NT2/D1 (cell line): Measurements from ENCODE around the gene DMRTC2.

Experiments used
- DNase-seq: peaks from one replicate; pipeline ENCODE4 v3.0.0-alpha.2; 2011; ENCODE audit warnings: low read depth, low spot score
- H3K27me3 ChIP-seq: 2 replicates; pipeline ENCODE4 v1.6.0; 2011; ENCODE audit warnings: mild to moderate bottlenecking; ENCODE audit not compliant: insufficient read length, insufficient read depth
- H3K36me3 ChIP-seq: 2 replicates; pipeline ENCODE4 v1.6.1; 2011; ENCODE audit warnings: mild to moderate bottlenecking, low read length, mixed read lengths; ENCODE audit not compliant: insufficient read depth, insufficient read length
- H3K4me1 ChIP-seq: 2 replicates; pipeline ENCODE4 v1.5.1; 2011; ENCODE audit not compliant: insufficient read depth, insufficient read length
- H3K4me3 ChIP-seq: 2 replicates; pipeline ENCODE4 v1.5.1; 2011; ENCODE audit warnings: low read depth; ENCODE audit not compliant: insufficient read length
- H3K9ac ChIP-seq: 2 replicates; pipeline ENCODE4 v1.6.0; 2011; ENCODE audit warnings: low read depth; ENCODE audit not compliant: insufficient read length
- H3K9me3 ChIP-seq: 2 replicates; pipeline ENCODE4 v1.5.1; 2011; ENCODE audit warnings: mild to moderate bottlenecking, low read length; ENCODE audit not compliant: insufficient read depth
- SUZ12 ChIP-seq: IDR thresholded peaks from 2 replicates; pipeline ENCODE4 v1.6.1; 2011; ENCODE audit not compliant: insufficient read length, insufficient read depth; ENCODE audit errors: extremely low read depth
- YY1 ChIP-seq: IDR thresholded peaks from 2 replicates; pipeline ENCODE4 v1.6.1; 2011; ENCODE audit not compliant: insufficient read length, insufficient read depth
- ZNF274 ChIP-seq: IDR thresholded peaks from 2 replicates; pipeline ENCODE4 v1.6.1; 2011; ENCODE audit warnings: mild to moderate bottlenecking, low read depth, low read length

The DMRTC2 gene

DNA sequence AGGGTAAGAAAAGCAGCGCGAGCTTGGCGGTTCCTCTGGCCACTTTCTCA lies at the start of gene DMRTC2:
Gene DMRTC2 (plus strand): TSS at position 42 of the 50 bp plus-strand sequence. CDS start 2,387 bp downstream, outside the sequence.
- Histone ChIP-seq H3K9ac (no peak within 1 kb of the TSS), H3K27me3 (no peaks in the 10 kb centered on the region), H3K36me3 (no peaks in the 10 kb centered on the region), H3K4me3 (no peak within 1 kb of the TSS), H3K4me1 (no peaks in the 10 kb centered on the region), H3K9me3 (no peaks in the 10 kb centered on the region; the same call in 1 of the 2 replicates)
- TF ChIP-seq YY1 (no peak), ZNF274 (no peak), SUZ12 (no peak)
- DNase-seq = no peak

DNA sequence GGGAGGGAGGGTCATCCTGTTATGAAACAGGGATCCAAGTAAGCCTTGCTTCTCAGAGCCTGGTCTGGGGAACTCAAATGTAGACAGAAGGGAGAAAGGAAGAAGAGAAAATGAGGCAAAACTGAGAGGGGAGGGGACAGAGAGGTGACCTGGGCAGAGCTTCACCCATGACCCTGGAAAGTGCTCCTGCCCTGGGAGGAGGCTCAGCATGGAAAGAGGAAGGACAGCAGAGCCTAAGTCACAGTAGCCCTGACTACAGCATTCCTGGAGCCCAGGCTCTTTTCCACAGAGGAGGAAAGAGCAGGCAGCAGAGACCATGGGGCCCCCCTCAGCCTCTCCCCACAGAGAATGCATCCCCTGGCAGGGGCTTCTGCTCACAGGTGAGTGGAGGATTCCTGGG lies 48.5 kb upstream of the DMRTC2 start, which contains the start of gene CEACAM3:
Gene CEACAM3 (plus strand): TSS at position 226 of the 400 bp plus-strand sequence. CDS start 91 bp downstream, at position 317.
- no peak within 1 kb of the TSS for H3K9ac ChIP-seq
- H3K4me3 ChIP-seq = no peak within 1 kb of the TSS
- TF ChIP-seq YY1 (no peak), ZNF274 (no peak), SUZ12 (no peak)
- H3K9me3 ChIP-seq = peaks cover 4% of the 10 kb centered on the region; the same call in 1 of the 2 replicates
- H3K27me3 ChIP-seq = peaks cover 12% of the 10 kb centered on the region
- no peaks in the 10 kb centered on the region for H3K36me3 ChIP-seq
- DNase-seq = no peak
- no peaks in the 10 kb centered on the region for H3K4me1 ChIP-seq

DNA sequence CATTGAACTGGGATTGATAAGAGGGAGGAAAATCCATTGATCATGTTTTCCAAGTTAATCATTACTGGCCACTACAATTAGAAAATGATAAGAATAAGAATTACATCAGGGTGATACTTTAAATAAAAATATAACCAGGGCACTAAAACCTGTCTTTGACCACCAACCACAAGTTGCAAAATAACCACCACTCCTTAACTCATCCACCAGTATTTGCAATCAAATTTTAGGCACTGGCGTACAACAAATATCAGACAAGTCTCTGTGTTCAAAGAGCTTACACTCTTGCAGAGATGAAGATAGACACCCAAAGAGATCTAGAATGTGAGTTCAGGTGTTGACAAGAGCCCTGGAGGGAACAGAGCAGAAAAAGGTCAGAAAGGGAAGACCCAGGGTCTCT lies 47.9 kb upstream of the DMRTC2 start:
- DNase-seq = no peak
- H3K36me3 ChIP-seq = no peaks in the 10 kb centered on the region
- H3K27me3 ChIP-seq = peaks cover 12% of the 10 kb centered on the region
- H3K9me3 ChIP-seq = peaks cover 7% of the 10 kb centered on the region; the same call in 1 of the 2 replicates
- no peak overlapping the region for H3K9ac ChIP-seq
- TF ChIP-seq SUZ12 (no peak), YY1 (no peak), ZNF274 (no peak)
- H3K4me3 ChIP-seq = no peak overlapping the region
- H3K4me1 ChIP-seq = no peaks in the 10 kb centered on the region

DNA sequence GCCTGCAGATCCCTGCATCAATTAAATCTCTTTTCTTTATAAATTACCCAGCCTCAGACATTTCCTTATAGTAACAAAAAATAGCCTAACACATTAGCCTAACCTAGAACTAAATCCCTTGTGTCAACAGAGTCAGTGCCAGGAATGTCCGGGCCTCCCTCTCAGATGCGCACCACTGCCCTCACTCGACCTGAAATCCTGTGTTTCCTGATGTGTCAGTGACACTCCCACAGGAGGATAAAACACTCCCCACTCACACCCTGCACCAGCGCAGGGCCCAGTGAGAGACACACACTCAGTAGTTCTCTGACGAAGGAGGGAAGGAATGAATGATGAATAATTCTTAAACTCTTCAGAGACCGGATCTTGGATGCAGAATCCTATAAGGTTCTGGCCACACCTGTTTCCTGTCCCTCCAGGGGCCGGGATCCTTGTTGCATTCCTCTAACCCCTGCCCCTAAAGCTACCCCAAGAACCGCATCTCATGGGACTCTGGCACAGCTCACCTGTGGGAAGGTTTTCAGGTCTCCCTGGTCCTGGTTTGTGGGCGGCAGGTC lies 45.3 kb upstream of the DMRTC2 start:
- TF ChIP-seq YY1 (no peak), ZNF274 (no peak), SUZ12 (no peak)
- H3K4me1 ChIP-seq = peaks cover 2% of the 10 kb centered on the region
- H3K9ac ChIP-seq = no peak overlapping the region
- peaks cover 7% of the 10 kb centered on the region; the same call in 1 of the 2 replicates for H3K9me3 ChIP-seq
- H3K27me3 ChIP-seq = peaks cover 6% of the 10 kb centered on the region
- H3K4me3 ChIP-seq = no peak overlapping the region
- no peak for DNase-seq
- H3K36me3 ChIP-seq = no peaks in the 10 kb centered on the region

DNA sequence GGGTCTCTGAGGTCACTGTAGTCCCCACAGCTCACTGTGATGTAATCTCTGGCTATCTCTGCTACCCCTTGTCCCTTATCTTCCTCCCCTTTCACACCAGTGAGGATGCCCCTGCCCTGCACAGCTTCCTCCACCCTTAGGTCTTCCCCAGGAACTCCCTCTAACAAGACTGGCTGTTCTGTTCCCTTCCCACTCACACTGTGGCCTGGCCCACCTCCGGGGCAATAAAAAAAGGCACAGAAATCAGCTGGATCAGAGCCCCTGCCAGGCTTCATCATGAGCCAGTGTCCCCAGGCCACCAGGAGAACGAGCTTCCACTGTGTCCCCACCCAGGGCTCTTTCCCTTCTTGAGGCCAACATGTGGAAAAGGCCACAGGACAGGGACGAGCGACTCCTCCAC lies 43.8 kb upstream of the DMRTC2 start:
- H3K9me3 ChIP-seq = peaks cover 7% of the 10 kb centered on the region; the same call in 1 of the 2 replicates
- no peak overlapping the region for H3K9ac ChIP-seq
- no peaks in the 10 kb centered on the region for H3K36me3 ChIP-seq
- no peak for DNase-seq
- no peak overlapping the region for H3K4me3 ChIP-seq
- TF ChIP-seq ZNF274 = no peak
- no peak for TF ChIP-seq YY1
- TF ChIP-seq SUZ12 = no peak
- peaks cover 2% of the 10 kb centered on the region for H3K4me1 ChIP-seq
- H3K27me3 ChIP-seq = peaks cover 6% of the 10 kb centered on the region

DNA sequence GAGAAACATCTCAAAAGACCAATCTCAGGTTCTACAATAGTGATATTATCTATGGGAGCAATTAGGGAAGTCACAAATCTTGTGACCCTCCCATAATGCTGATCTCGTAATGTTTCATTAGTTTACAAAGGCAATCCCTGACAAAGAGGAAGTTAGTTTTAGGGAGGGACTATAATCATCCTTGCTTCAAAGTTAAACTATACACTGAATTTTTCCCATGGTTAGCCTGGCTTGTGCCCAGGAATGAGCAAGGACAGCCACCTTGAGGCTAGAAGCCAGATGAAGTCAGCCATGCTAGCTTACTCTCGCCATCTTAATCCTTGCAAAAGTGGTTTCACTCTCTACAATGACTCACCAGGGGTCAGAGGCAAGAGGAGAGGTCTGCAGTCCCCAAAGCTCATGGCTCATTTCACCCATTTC lies 43.0 kb upstream of the DMRTC2 start:
- Histone ChIP-seq H3K27me3 (no peaks in the 10 kb centered on the region), H3K36me3 (no peaks in the 10 kb centered on the region), H3K4me3 (no peak overlapping the region), H3K9ac (no peak overlapping the region), H3K4me1 (peaks cover 2% of the 10 kb centered on the region), H3K9me3 (peaks cover 7% of the 10 kb centered on the region; the same call in 1 of the 2 replicates)
- TF ChIP-seq ZNF274 (no peak), YY1 (no peak), SUZ12 (no peak)
- no peak for DNase-seq

DNA sequence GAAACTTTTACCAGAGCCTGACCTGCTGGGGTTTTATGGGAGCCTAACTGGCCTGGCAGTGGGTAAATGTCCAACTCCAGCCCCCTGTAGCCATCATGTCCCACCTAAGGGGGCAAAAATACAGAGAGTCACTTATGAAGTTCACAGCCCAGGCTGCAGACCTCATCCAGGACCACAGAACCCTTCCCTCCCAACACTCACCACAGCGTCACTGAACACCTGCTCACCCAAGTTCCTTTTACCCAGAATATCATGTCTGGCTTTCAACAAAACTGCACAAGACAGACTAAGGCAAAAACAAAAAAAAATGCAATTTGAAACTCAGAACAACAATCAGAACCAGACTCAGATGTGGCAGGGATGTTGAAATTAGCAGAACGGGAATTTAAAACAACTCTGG lies 42.1 kb upstream of the DMRTC2 start:
- peaks cover 7% of the 10 kb centered on the region; the same call in 1 of the 2 replicates for H3K9me3 ChIP-seq
- no peak overlapping the region for H3K9ac ChIP-seq
- no peak overlapping the region for H3K4me3 ChIP-seq
- TF ChIP-seq YY1 (no peak), SUZ12 (no peak), ZNF274 (no peak)
- no peaks in the 10 kb centered on the region for H3K36me3 ChIP-seq
- H3K27me3 ChIP-seq = no peaks in the 10 kb centered on the region
- DNase-seq = no peak
- H3K4me1 ChIP-seq = peaks cover 2% of the 10 kb centered on the region
